ENCODE results near the gene IL17RA. TPM values are rescaled to one million over a fixed set of nuclear protein-coding genes. Genes with fewer than 3 reads are reported as not detected.
"Not testable (repeated sequence)": the region's sequence is repeated elsewhere in the genome, so short reads cannot be mapped to it uniquely, and the experiment has no call there.

The IL17RA gene
- polyA plus RNA-seq, 3 donors from 2014 or later = 12.8 to 21.0 (median 14.6) TPM

DNA sequence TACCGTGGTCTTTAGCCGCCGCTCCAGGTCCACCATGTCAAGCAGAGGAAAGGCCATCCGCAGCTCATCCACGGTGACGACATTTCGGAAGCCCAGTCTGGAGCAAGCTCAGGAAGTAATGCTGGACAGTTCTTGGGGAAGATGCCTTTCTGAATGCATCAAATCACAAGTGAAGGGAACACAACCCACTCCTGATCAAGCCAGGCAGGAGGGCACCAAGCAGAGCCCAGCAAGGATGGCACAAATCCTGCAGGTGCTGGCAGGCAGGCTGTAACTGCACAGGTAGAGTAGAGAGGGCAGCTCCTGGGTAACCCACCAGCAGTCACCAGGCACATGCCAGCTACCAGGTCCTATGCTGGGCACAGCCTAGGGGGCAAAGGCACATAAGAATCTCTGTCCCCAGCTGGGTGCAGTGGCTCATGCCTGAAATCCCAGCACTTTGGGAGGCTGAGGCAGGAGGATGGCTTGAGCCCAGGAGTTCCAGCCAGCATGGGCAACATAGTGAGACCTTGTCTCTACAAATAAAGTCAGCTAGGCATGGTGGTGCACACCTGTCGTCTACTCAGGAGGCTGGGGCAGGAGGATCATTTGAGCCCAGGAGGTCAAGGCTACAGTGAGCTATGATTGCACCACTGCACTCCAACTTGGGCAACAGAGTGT, 60.4 kb downstream of the IL17RA start:
- Mint-ChIP-seq H3K27me3 (ENCODE audit: low read depth in 3 of 3) (no peaks in the 10 kb centered on the region), H3K27ac (no peak overlapping the region), H3K4me3 (no peak overlapping the region), H3K9me3 (no peaks in the 10 kb centered on the region), H3K4me1 (no peaks in the 10 kb centered on the region), H3K36me3 (peaks cover 0 to 14% (median 5%) of the 10 kb centered on the region in 3 donors)
- no peak for DNase-seq

DNA sequence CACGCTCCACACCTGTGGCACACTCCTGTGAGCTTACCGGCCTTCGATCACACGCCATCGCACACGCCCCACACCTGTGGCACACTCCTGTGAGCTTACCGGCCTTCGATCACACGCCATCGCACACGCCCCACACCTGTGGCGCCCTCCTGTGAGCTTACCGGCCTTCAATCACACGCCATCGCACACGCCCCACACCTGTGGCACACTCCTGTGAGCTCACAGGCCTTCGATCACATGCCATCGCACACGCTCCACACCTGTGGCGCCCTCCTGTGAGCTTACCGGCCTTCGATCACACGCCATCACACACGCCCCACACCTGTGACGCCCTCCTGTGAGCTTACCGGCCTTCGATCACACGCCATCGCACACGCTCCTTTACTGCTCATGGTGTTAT, 62.7 kb downstream of the IL17RA start:
- H3K27ac Mint-ChIP-seq; H3K27me3 Mint-ChIP-seq (ENCODE audit: low read depth in 3 of 3); H3K4me3 Mint-ChIP-seq; DNase-seq; H3K4me1 Mint-ChIP-seq; H3K9me3 Mint-ChIP-seq; H3K36me3 Mint-ChIP-seq: not testable (repeated sequence)

DNA sequence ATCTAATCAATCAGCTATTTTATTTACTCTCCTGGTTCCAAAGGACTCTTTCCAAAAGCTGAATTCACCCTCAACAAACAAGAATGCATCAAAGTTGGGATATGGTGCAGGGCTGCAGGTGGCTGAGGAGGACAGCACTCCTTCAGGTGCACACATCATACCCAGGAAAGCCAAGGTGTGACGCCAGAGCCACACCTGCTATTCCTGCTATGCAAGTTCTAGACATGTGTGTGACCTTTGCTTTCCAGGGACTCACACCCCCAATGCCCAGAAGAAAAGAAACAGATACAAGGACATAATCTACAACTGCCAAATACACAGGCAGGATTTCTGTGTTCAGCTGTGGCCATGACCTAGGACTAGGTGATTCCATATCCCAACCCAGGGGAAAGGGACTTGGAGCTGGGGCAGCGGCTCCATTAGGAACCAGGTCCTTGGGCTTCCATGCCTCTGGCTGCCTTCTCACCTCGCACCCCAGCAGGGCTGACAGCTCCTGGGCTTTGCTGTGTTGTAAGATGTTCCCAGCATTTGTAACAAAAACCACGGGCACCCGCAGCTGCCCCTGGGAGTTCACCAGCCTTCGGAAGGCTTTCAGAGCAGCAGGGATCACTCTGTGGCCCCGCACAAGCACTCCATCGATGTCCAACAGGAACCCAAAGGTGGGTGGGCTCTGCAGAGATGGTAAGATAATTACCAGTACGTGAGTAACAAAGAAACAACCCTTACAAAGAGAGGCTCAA, 64.4 kb downstream of the IL17RA start:
- Mint-ChIP-seq H3K27ac (no peak overlapping the region), H3K27me3 (ENCODE audit: low read depth in 3 of 3) (no peaks in the 10 kb centered on the region), H3K4me3 (no peak overlapping the region), H3K36me3 (peaks cover 0 to 6% (median 4%) of the 10 kb centered on the region in 3 donors), H3K9me3 (no peaks in the 10 kb centered on the region), H3K4me1 (no peaks in the 10 kb centered on the region)
- DNase-seq = no peak

DNA sequence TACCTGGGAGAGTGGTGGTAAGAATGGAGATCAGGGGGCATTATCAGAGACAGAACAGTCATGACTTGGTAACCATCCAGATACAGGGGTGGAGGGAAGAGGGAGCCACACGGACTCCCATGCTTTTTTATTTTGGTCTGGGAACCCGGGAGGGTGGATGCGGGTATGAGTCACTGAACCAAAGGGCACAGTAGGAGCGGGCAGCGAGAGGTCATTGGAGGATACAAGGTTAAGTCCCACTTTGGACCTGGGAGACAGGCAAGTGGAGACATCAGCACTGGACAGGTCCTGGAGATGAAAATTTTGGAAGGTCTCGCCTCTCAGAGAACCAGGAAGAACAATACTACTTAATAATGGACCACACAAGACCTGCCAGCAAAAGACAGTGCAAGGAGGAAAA, 67.5 kb downstream of the IL17RA start:
- H3K4me1 Mint-ChIP-seq = peaks cover 7 to 8% of the 10 kb centered on the region in 2 donors

DNA sequence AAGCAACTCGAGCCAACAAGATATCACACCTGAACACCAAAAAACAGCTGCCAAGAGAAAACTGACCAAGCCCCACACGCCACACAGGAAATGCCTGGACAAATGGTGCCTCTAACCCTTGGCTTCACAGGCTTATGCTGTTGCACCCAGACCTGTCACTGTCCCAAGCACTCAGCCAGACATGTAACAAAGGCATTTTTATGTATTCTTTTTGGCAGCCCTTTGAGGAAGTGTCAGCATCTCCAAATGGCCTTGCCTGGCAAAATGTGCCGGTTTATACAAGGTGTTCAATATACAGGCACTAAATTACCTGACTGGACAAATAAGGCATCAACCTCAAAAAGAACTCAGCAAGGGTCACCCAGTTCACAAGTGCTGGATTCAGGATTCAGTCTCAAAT, 68.2 kb downstream of the IL17RA start:
- Mint-ChIP-seq H3K4me1 (peaks cover 11 to 12% of the 10 kb centered on the region in 2 donors), H3K36me3 (peaks cover 0 to 6% (median 0%) of the 10 kb centered on the region in 3 donors), H3K9me3 (no peaks in the 10 kb centered on the region), H3K27me3 (ENCODE audit: low read depth in 3 of 3) (no peaks in the 10 kb centered on the region), H3K27ac (no peak overlapping the region), H3K4me3 (no peak overlapping the region)
- no peak for DNase-seq

More for the DNA sequence above, 67.5 kb downstream of the IL17RA start:
- H3K9me3 Mint-ChIP-seq = no peaks in the 10 kb centered on the region
- no peak for DNase-seq
- no peak overlapping the region for H3K4me3 Mint-ChIP-seq
- no peaks in the 10 kb centered on the region for H3K27me3 Mint-ChIP-seq (ENCODE audit: low read depth in 3 of 3)
- peaks cover 0 to 6% (median 4%) of the 10 kb centered on the region in 3 donors for H3K36me3 Mint-ChIP-seq
- peak overlapping the region in 2 of 6 donors; percentile 14 to 51 for H3K27ac Mint-ChIP-seq

DNA sequence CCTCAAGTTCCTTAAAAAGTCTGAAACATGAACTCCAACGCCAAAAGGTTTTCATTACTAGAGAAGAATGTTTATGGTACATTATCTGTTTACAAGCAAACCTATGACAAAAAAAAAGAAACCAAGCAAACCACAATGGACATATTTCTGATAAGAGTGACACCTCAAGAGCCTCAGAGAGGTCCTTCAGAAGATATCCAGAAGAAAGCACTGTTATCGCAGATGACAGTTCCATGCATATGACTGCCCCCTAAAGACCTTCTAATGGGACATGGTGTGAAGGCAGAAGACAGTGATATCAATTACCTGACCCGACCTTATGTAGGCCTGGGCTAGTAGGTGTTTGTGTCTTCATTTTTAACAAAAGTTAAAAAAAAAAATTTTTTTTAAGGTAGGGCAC, 71.1 kb downstream of the IL17RA start:
- Mint-ChIP-seq H3K36me3 (peaks cover 0 to 6% (median 0%) of the 10 kb centered on the region in 3 donors), H3K4me1 (peaks cover 22 to 25% of the 10 kb centered on the region in 2 donors), H3K9me3 (no peaks in the 10 kb centered on the region), H3K4me3 (peak overlapping the region in 1 of 5 donors; percentile 10), H3K27me3 (ENCODE audit: low read depth in 3 of 3) (no peaks in the 10 kb centered on the region), H3K27ac (no peak overlapping the region)
- DNase-seq = no peak

DNA sequence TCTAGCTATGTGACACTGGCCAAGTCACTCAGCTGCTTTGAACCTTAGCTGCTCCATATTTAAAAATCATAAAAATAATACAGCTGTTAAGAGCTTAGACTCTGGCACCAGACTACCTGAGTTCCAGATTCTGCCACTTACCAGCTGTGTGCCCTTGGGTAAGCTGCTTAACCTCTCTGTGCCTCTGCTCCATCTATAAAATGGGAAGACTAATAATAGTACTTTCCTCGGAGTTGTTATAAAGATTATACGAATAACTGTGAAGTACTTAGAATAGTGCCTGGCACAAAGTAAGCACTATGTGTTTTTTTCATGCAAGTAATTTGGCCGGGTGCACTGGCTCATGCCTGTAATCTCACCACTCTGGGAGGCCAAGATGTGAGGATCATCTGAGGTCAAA, 72.9 kb downstream of the IL17RA start:
- Mint-ChIP-seq H3K4me3 (peak overlapping the region; percentile 77 to 83 (median 79)), H3K27ac (peak overlapping the region in 2 of 6 donors; percentile 7 to 82), H3K9me3 (no peaks in the 10 kb centered on the region), H3K36me3 (peaks cover 0 to 1% (median 0%) of the 10 kb centered on the region in 3 donors), H3K27me3 (ENCODE audit: low read depth in 3 of 3) (no peaks in the 10 kb centered on the region), H3K4me1 (peaks cover 22 to 25% of the 10 kb centered on the region in 2 donors)
- DNase-seq = no peak

DNA sequence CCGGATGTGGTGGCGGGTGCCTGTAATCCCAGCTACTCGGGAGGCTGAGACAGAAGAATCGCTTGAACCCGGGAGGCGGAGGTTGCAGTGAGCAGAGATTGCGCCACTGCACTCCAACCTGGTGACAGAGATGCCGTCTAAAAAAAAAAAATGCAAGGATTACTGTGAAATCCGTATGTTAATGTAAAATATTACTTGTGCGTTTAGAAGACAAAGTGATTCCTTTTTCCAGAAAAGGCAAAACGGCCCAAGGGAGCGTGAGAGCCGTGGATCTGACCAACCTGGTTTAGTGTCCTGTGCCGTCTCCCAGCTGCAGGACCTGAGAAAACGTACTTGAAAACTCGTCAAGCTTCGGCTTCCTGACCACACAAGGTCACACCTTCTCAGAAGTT, 73.4 kb downstream of the IL17RA start:
- Mint-ChIP-seq H3K4me3 (peak overlapping the region; percentile 77 to 83 (median 79)), H3K27ac (peak overlapping the region in 3 of 6 donors; percentile 17 to 82 (median 64)), H3K27me3 (ENCODE audit: low read depth in 3 of 3) (no peaks in the 10 kb centered on the region), H3K9me3 (no peaks in the 10 kb centered on the region), H3K36me3 (no peaks in the 10 kb centered on the region), H3K4me1 (peaks cover 22 to 25% of the 10 kb centered on the region in 2 donors)
- DNase-seq = no peak

DNA sequence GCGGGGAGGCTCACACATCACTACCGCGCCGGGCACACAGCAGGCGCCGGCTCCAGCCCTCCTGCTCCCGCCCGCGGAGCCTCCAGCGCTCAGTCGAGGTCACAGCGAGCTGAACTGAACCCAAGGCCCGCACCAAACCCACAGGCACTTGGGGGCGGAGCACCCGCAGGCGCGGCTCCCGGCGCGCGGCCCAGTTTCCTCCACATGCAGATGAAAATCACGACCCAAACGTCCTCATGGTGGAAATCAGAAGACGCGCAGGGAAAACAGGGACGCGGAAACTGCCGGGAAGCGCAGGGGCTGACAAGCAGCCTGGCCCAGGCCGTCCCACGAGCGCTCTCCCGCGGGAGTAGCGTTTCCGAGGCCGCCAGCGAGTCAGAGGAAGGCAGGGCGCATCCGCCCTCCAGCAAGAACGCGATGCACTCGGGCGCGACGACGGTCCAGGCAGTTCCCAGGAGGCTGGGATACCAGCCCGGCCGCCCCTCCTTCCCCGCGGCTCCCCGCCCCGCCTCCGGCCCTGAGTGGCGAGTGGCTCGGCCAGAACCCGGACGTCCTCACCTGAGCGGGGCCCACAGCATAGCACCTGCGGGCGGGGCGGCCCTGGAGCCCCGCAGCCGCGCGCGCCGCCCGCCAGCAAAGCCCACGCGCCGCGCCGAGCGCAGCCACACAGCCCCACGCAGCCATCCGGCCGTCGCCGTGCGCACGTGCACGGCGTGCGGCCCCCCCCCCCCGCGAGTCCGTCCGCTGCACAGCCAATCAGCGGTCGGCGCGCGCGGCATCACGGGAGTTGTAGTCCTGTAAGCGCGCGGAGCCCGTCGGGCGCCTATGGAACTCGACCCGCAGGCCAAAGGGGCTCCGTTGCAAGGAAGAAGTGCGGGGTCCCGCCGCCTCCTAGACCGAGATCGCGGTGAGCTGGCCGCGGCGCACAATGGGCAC, 74.0 kb downstream of the IL17RA start, which contains the start of gene HDHD5:
Gene HDHD5 (minus strand): TSS at position 710 of the 936 bp plus-strand sequence. CDS start 26 bp downstream, at position 684.
- Mint-ChIP-seq H3K27me3 (ENCODE audit: low read depth in 3 of 3) (no peaks in the 10 kb centered on the region), H3K9me3 (no peaks in the 10 kb centered on the region), H3K36me3 (no peaks in the 10 kb centered on the region), H3K4me3 (peak within 1 kb of the TSS; percentile 81 to 83 (median 83)), H3K27ac (peak within 1 kb of the TSS in 5 of 6 donors; percentile 57 to 82 (median 72)), H3K4me1 (peaks cover 22 to 25% of the 10 kb centered on the region in 2 donors)
- DNase-seq = peak; percentile 77 to 81 (median 81)

DNA sequence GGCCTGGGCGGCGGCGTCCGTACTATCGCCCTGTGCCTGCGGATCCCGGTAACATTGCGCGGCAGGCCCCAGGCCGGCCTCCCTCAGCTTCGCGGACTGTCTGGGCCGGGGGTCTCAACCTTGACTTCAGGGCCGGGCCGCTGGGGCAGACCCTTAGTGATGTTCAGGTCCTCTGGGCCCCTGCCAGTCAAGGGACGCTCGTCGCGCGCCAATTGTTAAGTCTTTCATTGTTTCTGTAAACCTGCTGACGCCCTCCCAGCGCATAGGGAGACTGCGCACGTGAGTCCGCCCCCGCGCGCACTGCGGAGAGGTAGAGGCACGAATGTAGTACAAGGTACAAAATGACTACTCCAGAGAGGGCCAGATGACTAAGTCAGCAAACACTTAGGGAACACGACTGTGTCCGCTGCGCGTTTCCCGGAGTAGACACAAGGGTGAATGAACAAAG, 74.7 kb downstream of the IL17RA start:
- peak overlapping the region in 5 of 6 donors; percentile 57 to 81 (median 72) for H3K27ac Mint-ChIP-seq
- no peaks in the 10 kb centered on the region for H3K27me3 Mint-ChIP-seq (ENCODE audit: low read depth in 3 of 3)
- H3K36me3 Mint-ChIP-seq = peaks cover 0 to under 1% (median 0%) of the 10 kb centered on the region in 3 donors
- no peak for DNase-seq
- H3K9me3 Mint-ChIP-seq = no peaks in the 10 kb centered on the region
- H3K4me3 Mint-ChIP-seq = peak overlapping the region; percentile 81 to 83 (median 83)
- peaks cover 22 to 25% of the 10 kb centered on the region in 2 donors for H3K4me1 Mint-ChIP-seq

DNA sequence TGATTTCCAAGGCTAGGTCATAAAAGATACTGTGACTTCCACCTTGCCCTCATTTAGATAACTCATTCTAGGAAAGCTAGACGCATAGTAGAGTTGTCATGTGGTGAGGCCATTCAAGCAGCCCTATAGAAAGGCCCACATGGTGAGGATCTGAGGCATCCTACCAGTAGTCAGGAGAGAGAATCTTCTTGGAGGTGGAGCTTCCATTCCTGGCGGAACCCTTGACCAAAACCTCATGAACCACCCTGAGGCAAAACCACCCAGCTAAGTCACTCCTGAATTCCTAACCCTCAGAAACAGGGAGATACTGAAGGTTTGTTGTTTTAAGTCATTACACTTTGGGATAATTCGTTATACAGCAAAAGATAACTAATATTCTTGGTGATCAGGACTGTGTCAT, 77.2 kb downstream of the IL17RA start:
- no peak overlapping the region for H3K27ac Mint-ChIP-seq
- H3K9me3 Mint-ChIP-seq = no peaks in the 10 kb centered on the region
- H3K36me3 Mint-ChIP-seq = peaks cover 0 to 3% (median 0%) of the 10 kb centered on the region in 3 donors
- DNase-seq = no peak
- peaks cover 15 to 17% of the 10 kb centered on the region in 2 donors for H3K4me1 Mint-ChIP-seq
- no peak overlapping the region for H3K4me3 Mint-ChIP-seq
- peaks cover 2 to 6% (median 4%) of the 10 kb centered on the region in 3 donors for H3K27me3 Mint-ChIP-seq (ENCODE audit: low read depth in 3 of 3)

DNA sequence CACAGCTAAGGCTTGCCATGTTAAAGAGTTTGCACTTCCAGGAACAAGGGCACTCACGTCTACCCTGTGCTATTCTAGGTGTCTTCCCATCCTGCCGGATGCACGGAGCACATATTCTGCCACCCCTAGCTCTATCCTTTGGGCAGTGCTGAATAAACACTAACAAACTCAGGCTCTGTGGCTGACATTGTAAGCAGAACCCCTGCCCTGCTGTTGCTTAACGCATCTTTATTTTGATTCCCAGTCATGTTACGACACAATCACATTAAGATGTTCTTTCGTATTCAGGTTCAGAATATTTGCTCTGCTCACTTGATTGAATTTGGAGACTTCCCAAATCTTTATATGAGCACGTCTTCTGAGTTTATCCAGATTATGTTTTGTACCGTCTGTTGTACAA, 77.9 kb downstream of the IL17RA start:
- H3K36me3 Mint-ChIP-seq = peaks cover 0 to 3% (median 0%) of the 10 kb centered on the region in 3 donors
- no peak overlapping the region for H3K27ac Mint-ChIP-seq
- DNase-seq = no peak
- H3K9me3 Mint-ChIP-seq = no peaks in the 10 kb centered on the region
- peaks cover 2 to 6% (median 6%) of the 10 kb centered on the region in 3 donors for H3K27me3 Mint-ChIP-seq (ENCODE audit: low read depth in 3 of 3)
- peaks cover 13 to 15% of the 10 kb centered on the region in 2 donors for H3K4me1 Mint-ChIP-seq
- H3K4me3 Mint-ChIP-seq = no peak overlapping the region

DNA sequence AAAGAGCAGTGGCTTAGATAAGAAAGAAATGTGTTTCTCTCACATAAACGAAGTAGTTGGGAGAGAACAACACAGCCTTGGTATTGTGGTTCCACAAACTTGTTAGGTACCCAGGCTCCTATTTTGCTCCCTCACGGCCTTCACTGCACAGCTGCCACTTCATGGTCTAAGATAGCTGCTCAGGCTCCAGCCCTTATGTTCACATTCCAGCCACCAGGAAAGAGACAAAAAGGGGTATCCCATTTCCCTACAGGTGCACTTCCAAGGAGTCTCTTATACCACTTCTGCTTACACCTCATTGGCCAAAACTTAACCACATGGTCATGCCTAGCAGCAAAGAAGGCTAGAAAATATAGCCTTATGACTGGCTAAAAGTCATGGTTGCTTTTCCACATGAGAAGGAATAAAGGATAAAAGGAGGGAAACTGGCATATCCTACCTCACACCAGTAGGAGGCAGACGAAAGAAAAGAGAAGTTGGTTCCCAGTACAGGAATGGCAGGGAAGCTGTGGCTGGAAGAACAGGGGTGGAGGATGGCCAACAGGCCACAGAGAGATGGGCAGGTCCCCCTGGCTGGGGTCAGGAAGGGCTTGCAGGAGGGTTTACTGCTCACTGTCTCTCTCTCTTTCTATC, 79.7 kb downstream of the IL17RA start:
- no peak overlapping the region for H3K27ac Mint-ChIP-seq
- peaks cover 6% of the 10 kb centered on the region in 2 donors for H3K4me1 Mint-ChIP-seq
- peaks cover 2 to 7% (median 6%) of the 10 kb centered on the region in 3 donors for H3K27me3 Mint-ChIP-seq (ENCODE audit: low read depth in 3 of 3)
- DNase-seq = no peak
- no peak overlapping the region for H3K4me3 Mint-ChIP-seq
- H3K9me3 Mint-ChIP-seq = no peaks in the 10 kb centered on the region
- peaks cover 0 to 3% (median 0%) of the 10 kb centered on the region in 3 donors for H3K36me3 Mint-ChIP-seq
